GM23338 (cell line): Measurements from ENCODE around the gene CLDN17. TPM values are rescaled to one million over a fixed set of nuclear protein-coding genes. Genes with fewer than 3 reads are reported as not detected.

ENCODE experiments used
- ATAC-seq: fragments of 200-7000 bp; cut with Tn5 transposase; 3 replicates; pipeline ENCODE4 v1.9.1; 2020
- DNase-seq: peaks from one replicate; pipeline ENCODE4 v3.0.0-alpha.2; 2015; ENCODE audit warnings: low spot score
- H2AFZ ChIP-seq: fragments of 200-600 bp; sonication (generic); 2 replicates; pipeline ENCODE4 v1.8.0; 2016; ENCODE audit warnings: antibody characterized with exemption, mild to moderate bottlenecking, moderate library complexity
- H3F3A ChIP-seq: fragments of 200-600 bp; sonication (generic); replicated peaks from 2 replicates; pipeline ENCODE4 v1.8.0; 2017; ENCODE audit warnings: antibody characterized with exemption, mixed run types, low read depth
- H3K27ac ChIP-seq: fragments of 200-600 bp; sonication (generic); 2 replicates; pipeline ENCODE4 v1.6.1; 2016; ENCODE audit warnings: low read depth
- H3K27me3 ChIP-seq: fragments of 200-600 bp; sonication (generic); 2 replicates; pipeline ENCODE4 v1.8.0; 2016; ENCODE audit warnings: mild to moderate bottlenecking, mixed run types, moderate library complexity; ENCODE audit not compliant: insufficient read depth
- H3K36me3 ChIP-seq: fragments of 200-600 bp; sonication (generic); 2 replicates; pipeline ENCODE4 v1.8.0; 2016; ENCODE audit warnings: mild to moderate bottlenecking; ENCODE audit not compliant: insufficient read depth
- H3K4me1 ChIP-seq: fragments of 200-600 bp; sonication (generic); 2 replicates; pipeline ENCODE4 v1.8.0; 2016; ENCODE audit warnings: mild to moderate bottlenecking, moderate library complexity; ENCODE audit not compliant: insufficient read depth
- H3K4me2 ChIP-seq: fragments of 200-600 bp; sonication (generic); 2 replicates; pipeline ENCODE4 v1.7.1; 2017; ENCODE audit warnings: mixed run types
- H3K4me3 ChIP-seq: fragments of 200-600 bp; sonication (generic); 2 replicates; pipeline ENCODE4 v1.6.1; 2016; ENCODE audit warnings: mixed run types
- H3K79me2 ChIP-seq: fragments of 200-600 bp; sonication (generic); replicated peaks from 2 replicates; pipeline ENCODE4 v1.8.0; 2017; ENCODE audit warnings: mild to moderate bottlenecking; ENCODE audit not compliant: insufficient read depth
- H3K9me2 ChIP-seq: fragments of 200-600 bp; sonication (generic); 2 replicates; pipeline ENCODE4 v1.8.0; 2017; ENCODE audit not compliant: insufficient read depth
- H4K20me1 ChIP-seq: fragments of 200-600 bp; sonication (generic); replicated peaks from 2 replicates; pipeline ENCODE4 v1.8.0; 2017; ENCODE audit warnings: mild to moderate bottlenecking; ENCODE audit not compliant: insufficient read depth
- H3K27ac Mint-ChIP-seq: 2 replicates; pipeline ENCODE4 v1.8.0; 2020; ENCODE audit warnings: inconsistent platforms, mild to moderate bottlenecking, moderate library complexity, mixed read lengths
- H3K27me3 Mint-ChIP-seq: 3 replicates; pipeline ENCODE4 v1.8.0; 2022; ENCODE audit warnings: low read depth, mild to moderate bottlenecking, moderate library complexity, mixed read lengths, inconsistent platforms; ENCODE audit not compliant: insufficient read depth, poor library complexity
- H3K36me3 Mint-ChIP-seq: 3 replicates; pipeline ENCODE4 v1.8.0; 2021; ENCODE audit warnings: low read depth, mild to moderate bottlenecking, inconsistent platforms, moderate library complexity, mixed read lengths
- H3K4me1 Mint-ChIP-seq: 3 replicates; pipeline ENCODE4 v1.8.0; 2020; ENCODE audit warnings: mild to moderate bottlenecking, inconsistent platforms, mixed read lengths
- H3K4me3 Mint-ChIP-seq: 3 replicates; pipeline ENCODE4 v1.8.0; 2021; ENCODE audit warnings: moderate library complexity, mild to moderate bottlenecking, inconsistent platforms, mixed read lengths
- H3K9me3 Mint-ChIP-seq: 3 replicates; pipeline ENCODE4 v1.8.0; 2020; ENCODE audit warnings: moderate library complexity, mild to moderate bottlenecking, inconsistent platforms, mixed read lengths
- ETS1 ChIP-seq: IDR thresholded peaks from 2 replicates; pipeline ENCODE4 v1.6.1; 2016; ENCODE audit warnings: antibody characterized with exemption
- JUNB ChIP-seq: IDR thresholded peaks from one replicate; pipeline ENCODE4 v1.6.1; 2016; ENCODE audit warnings: antibody characterized with exemption; ENCODE audit not compliant: unreplicated experiment
- long read RNA-seq: library from polyadenylated mRNA; unstranded; transcript quantifications from one replicate; pipeline ENCODE4 v2.0.0, GENCODE V29; 2020; ENCODE audit not compliant: unreplicated experiment
- polyA plus RNA-seq: library from polyadenylated mRNA; unstranded; fragments of >200 nt; fragmentation: Nextera tagmentation; extraction: Ambion mirVana; gene quantifications from 2 replicates; pipeline ENCODE4 v1.2.1, GENCODE V29; 2016
- total RNA-seq: library from RNA; depleted of rRNA; stranded (reverse); fragments of >200 nt; shearing (Covaris generic); gene quantifications from 2 replicates; pipeline ENCODE4 v1.2.3, GENCODE V29; 2014; rRNA removed
- TF ChIP-seq, protein P1 (sequence below): fragments of 250-450 bp; sonication (Bioruptor Pico); IDR thresholded peaks from 2 replicates; pipeline ENCODE4 v1.5.0; 2020; ENCODE audit warnings: mild to moderate bottlenecking, moderate library complexity

The CLDN17 gene
- total RNA-seq (not detected in 2 replicates), polyA plus RNA-seq (not detected in 2 replicates)
- long read RNA-seq, result 0 reads

DNA sequence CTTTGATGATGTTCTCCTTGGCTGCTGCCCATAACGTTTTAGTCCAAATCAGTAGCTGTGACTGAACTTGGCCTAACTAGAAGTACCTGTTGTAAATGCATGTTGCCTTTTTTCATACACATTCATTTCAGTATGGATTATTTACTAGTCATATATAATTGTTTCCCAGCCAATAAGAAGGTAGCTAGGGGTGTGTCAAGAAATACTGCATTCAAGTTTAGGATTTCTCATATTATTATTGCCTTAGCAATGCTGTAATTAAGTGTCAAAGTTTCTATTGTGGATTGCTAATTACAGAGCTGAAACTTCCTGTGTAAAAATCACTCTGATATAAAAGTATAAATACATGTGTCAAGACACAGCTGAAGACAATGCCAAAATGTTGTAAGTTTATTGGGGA, at the start of gene CLDN17:
Gene CLDN17, minus strand, starts transcription at position 101 of the 400 bp plus-strand sequence. CDS start 188 bp downstream, outside the sequence.
- no peak within 1 kb of the TSS for H3K4me2 ChIP-seq
- no peaks in the 10 kb centered on the region for H3K36me3 Mint-ChIP-seq
- ATAC-seq, result no peak

More for the DNA sequence above, at the start of gene CLDN17:
- peaks cover 23% of the 10 kb centered on the region for H3K9me2 ChIP-seq
- Mint-ChIP-seq H3K4me1 (peaks cover 6% of the 10 kb centered on the region; the same call in 2 of the 3 replicates), H3K27ac (no peak within 1 kb of the TSS), H3K4me3 (no peak within 1 kb of the TSS), H3K9me3 (no peaks in the 10 kb centered on the region), H3K27me3 (no peaks in the 10 kb centered on the region)
- no peak within 1 kb of the TSS for H3K4me3 ChIP-seq
- H3K4me1 ChIP-seq, result no peaks in the 10 kb centered on the region
- H3K27ac ChIP-seq, result no peak within 1 kb of the TSS
- no peaks in the 10 kb centered on the region for H3K27me3 ChIP-seq
- no peak within 1 kb of the TSS for H2AFZ ChIP-seq
- DNase-seq, result no peak
- no peaks in the 10 kb centered on the region for H3F3A ChIP-seq
- TF ChIP-seq JUNB (no peak), ETS1 (no peak)
- TF ChIP-seq, protein P1, sequence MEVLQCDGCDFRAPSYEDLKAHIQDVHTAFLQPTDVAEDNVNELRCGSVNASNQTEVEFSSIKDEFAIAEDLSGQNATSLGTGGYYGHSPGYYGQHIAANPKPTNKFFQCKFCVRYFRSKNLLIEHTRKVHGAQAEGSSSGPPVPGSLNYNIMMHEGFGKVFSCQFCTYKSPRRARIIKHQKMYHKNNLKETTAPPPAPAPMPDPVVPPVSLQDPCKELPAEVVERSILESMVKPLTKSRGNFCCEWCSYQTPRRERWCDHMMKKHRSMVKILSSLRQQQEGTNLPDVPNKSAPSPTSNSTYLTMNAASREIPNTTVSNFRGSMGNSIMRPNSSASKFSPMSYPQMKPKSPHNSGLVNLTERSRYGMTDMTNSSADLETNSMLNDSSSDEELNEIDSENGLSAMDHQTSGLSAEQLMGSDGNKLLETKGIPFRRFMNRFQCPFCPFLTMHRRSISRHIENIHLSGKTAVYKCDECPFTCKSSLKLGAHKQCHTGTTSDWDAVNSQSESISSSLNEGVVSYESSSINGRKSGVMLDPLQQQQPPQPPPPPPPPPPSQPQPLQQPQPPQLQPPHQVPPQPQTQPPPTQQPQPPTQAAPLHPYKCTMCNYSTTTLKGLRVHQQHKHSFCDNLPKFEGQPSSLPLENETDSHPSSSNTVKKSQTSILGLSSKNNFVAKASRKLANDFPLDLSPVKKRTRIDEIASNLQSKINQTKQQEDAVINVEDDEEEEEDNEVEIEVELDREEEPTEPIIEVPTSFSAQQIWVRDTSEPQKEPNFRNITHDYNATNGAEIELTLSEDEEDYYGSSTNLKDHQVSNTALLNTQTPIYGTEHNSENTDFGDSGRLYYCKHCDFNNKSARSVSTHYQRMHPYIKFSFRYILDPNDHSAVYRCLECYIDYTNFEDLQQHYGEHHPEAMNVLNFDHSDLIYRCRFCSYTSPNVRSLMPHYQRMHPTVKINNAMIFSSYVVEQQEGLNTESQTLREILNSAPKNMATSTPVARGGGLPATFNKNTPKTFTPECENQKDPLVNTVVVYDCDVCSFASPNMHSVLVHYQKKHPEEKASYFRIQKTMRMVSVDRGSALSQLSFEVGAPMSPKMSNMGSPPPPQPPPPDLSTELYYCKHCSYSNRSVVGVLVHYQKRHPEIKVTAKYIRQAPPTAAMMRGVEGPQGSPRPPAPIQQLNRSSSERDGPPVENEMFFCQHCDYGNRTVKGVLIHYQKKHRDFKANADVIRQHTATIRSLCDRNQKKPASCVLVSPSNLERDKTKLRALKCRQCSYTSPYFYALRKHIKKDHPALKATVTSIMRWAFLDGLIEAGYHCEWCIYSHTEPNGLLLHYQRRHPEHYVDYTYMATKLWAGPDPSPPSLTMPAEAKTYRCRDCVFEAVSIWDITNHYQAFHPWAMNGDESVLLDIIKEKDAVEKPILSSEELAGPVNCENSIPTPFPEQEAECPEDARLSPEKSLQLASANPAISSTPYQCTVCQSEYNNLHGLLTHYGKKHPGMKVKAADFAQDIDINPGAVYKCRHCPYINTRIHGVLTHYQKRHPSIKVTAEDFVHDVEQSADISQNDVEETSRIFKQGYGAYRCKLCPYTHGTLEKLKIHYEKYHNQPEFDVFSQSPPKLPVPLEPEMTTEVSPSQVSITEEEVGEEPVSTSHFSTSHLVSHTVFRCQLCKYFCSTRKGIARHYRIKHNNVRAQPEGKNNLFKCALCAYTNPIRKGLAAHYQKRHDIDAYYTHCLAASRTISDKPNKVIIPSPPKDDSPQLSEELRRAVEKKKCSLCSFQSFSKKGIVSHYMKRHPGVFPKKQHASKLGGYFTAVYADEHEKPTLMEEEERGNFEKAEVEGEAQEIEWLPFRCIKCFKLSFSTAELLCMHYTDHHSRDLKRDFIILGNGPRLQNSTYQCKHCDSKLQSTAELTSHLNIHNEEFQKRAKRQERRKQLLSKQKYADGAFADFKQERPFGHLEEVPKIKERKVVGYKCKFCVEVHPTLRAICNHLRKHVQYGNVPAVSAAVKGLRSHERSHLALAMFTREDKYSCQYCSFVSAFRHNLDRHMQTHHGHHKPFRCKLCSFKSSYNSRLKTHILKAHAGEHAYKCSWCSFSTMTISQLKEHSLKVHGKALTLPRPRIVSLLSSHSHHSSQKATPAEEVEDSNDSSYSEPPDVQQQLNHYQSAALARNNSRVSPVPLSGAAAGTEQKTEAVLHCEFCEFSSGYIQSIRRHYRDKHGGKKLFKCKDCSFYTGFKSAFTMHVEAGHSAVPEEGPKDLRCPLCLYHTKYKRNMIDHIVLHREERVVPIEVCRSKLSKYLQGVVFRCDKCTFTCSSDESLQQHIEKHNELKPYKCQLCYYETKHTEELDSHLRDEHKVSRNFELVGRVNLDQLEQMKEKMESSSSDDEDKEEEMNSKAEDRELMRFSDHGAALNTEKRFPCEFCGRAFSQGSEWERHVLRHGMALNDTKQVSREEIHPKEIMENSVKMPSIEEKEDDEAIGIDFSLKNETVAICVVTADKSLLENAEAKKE (CRISPR knock-in tag), result no peak
- no peaks in the 10 kb centered on the region for H3K36me3 ChIP-seq
- H4K20me1 ChIP-seq, result no peaks in the 10 kb centered on the region
- no peaks in the 10 kb centered on the region for H3K79me2 ChIP-seq
